ENCODE data around the gene UPF3A. TPM values are rescaled to one million over a fixed set of nuclear protein-coding genes. Genes with fewer than 3 reads are reported as not detected.
A peak's percentile ranks its signal among the peaks of the same experiment; 100 is the strongest.

The UPF3A gene
- total RNA-seq (2022) (86.2 and 88.3 TPM in 2 replicates), Bru-seq, nascent RNA (percentile 90 among the genes with signal in this experiment), BruChase-seq, experiment 1, labeled RNA remaining after a 2-hour chase (percentile 93 among the genes with signal in this experiment), BruChase-seq, experiment 2, labeled RNA remaining after a 6-hour chase (percentile 94 among the genes with signal in this experiment)
- long read RNA-seq, transcript UPF3A-202 (10 exons, 2,387 nt): major isoform, 17 of 128 reads
- long read RNA-seq, partial matches to known transcripts: 53 of 128 reads
- long read RNA-seq, other reads (novel, unspliced or antisense): 52 of 128 reads

DNA sequence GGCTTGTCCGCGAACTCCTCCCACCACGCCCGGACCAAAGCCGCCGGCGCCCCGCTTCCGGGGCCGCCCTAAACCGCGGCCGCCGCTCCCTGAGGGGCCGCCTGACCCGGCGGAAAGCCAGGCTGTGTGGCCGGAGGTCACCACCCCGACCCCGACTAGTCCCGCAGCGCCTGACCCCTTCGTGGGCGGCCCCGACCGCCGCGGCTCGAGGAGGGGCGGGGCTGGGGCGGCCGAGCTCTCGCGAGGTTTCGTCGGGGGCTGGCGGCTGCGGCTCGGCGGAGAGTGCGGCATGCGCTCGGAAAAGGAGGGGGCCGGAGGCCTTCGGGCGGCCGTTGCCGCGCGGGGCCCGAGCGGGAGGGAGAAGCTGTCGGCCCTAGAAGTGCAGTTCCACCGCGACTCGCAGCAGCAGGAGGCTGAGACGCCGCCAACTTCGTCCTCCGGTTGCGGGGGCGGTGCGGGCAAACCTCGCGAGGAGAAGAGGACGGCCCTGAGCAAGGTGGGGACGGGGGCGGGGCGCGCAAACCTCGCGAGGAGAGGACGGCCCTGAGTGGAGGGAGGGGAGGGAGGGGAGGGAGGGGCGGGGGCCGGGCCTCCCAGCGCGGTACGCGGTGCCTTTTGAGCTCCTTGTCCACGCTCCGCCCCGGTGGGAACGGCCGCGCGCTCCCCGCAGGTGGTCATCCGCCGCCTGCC lies at the start of gene UPF3A:
Gene UPF3A (plus strand): TSS at position 251 of the 690 bp plus-strand sequence. CDS start 39 bp downstream, at position 290.
- Mint-ChIP-seq H3K4me3 (ENCODE audit: unreplicated experiment) (peak within 1 kb of the TSS; percentile 95), H3K9me3 (ENCODE audit: unreplicated experiment) (no peaks in the 10 kb centered on the region), H3K27ac (ENCODE audit: unreplicated experiment) (peak within 1 kb of the TSS; percentile 97), H3K36me3 (ENCODE audit: insufficient read depth, unreplicated experiment) (peaks cover 59% of the 10 kb centered on the region), H3K4me1 (ENCODE audit: low read depth, unreplicated experiment) (peaks cover 22% of the 10 kb centered on the region), H3K27me3 (ENCODE audit: insufficient read depth, unreplicated experiment) (no peaks in the 10 kb centered on the region)
- Histone ChIP-seq H3K36me3 (ENCODE audit: control insufficient read depth, insufficient read depth, low read length) (no peaks in the 10 kb centered on the region), H3K4me1 (peaks cover 14% of the 10 kb centered on the region), H3K9me3 (no peaks in the 10 kb centered on the region), H3K4me3 (ENCODE audit: low read depth, low read length) (peak within 1 kb of the TSS; percentile 98), H3K27me3 (replicated peaks; ENCODE audit: control insufficient read depth, insufficient read depth, low read length) (no peaks in the 10 kb centered on the region)
- peak; percentile 95 to 98 for DNase-seq
- ChIA-PET CTCF (interaction anchor here (1.0 kb wide), 1 partner anchor 60 kb away, joined by 4 read pairs; no protein-coding TSS in a partner anchor), POLR2A (interaction anchor here (0.6 to 0.7 kb wide), 4 partner anchors 37 to 168 kb away, joined by 3 to 4 read pairs (median 4); no protein-coding TSS in a partner anchor)
- no TSS peak for BruUV-seq (replicated peaks)
- TF ChIP-seq, protein P1, sequence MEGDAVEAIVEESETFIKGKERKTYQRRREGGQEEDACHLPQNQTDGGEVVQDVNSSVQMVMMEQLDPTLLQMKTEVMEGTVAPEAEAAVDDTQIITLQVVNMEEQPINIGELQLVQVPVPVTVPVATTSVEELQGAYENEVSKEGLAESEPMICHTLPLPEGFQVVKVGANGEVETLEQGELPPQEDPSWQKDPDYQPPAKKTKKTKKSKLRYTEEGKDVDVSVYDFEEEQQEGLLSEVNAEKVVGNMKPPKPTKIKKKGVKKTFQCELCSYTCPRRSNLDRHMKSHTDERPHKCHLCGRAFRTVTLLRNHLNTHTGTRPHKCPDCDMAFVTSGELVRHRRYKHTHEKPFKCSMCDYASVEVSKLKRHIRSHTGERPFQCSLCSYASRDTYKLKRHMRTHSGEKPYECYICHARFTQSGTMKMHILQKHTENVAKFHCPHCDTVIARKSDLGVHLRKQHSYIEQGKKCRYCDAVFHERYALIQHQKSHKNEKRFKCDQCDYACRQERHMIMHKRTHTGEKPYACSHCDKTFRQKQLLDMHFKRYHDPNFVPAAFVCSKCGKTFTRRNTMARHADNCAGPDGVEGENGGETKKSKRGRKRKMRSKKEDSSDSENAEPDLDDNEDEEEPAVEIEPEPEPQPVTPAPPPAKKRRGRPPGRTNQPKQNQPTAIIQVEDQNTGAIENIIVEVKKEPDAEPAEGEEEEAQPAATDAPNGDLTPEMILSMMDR (IDR thresholded peaks at IDR 0.05; ENCODE audit: insufficient read depth in 1 of 2, low read depth in 1 of 2, low read length in 1 of 2, severe bottlenecking in 1 of 2, unreplicated experiment in 1 of 2): no peak
- intact Hi-C loops (cut with micrococcal nuclease; ENCODE audit: unreplicated experiment): loop anchor here (2.0 kb wide), 1 partner anchor 33 kb away; the partner anchor contains the start of gene CHAMP1

DNA sequence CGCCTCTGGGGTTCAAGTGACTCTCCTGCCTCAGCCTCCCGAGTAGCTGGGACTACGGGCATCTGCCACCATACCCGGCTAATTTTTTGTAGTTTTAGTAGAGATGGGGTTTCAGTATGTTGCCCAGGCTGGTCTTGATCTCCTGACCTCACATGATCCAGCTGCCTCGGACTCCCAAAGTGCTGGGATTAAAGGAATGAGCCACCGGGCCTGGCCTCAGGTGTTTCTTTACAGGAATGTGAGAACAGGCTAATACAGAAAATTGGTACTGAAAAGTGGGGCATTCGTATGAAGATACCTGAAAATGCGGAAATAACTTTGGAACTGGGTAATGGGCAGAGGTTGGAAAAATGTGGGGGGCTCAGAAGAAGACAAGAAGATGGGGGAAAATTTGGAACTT lies 49.5 kb upstream of the UPF3A start:
- intact Hi-C loops (cut with micrococcal nuclease; ENCODE audit: unreplicated experiment): no loop called here
- TF ChIP-seq, protein P1 (IDR thresholded peaks at IDR 0.05; ENCODE audit: insufficient read depth in 1 of 2, low read depth in 1 of 2, low read length in 1 of 2, severe bottlenecking in 1 of 2, unreplicated experiment in 1 of 2): no peak
- CTCF ChIA-PET: no interaction called here
- BruUV-seq (replicated peaks): no TSS peak
- Mint-ChIP-seq H3K9me3 (ENCODE audit: unreplicated experiment) (no peaks in the 10 kb centered on the region), H3K27me3 (ENCODE audit: insufficient read depth, unreplicated experiment) (no peaks in the 10 kb centered on the region), H3K27ac (ENCODE audit: unreplicated experiment) (no peak overlapping the region), H3K36me3 (ENCODE audit: insufficient read depth, unreplicated experiment) (no peaks in the 10 kb centered on the region), H3K4me3 (ENCODE audit: unreplicated experiment) (no peak overlapping the region), H3K4me1 (ENCODE audit: low read depth, unreplicated experiment) (peaks cover 14% of the 10 kb centered on the region)
- Histone ChIP-seq H3K9me3 (no peaks in the 10 kb centered on the region), H3K36me3 (ENCODE audit: control insufficient read depth, insufficient read depth, low read length) (no peaks in the 10 kb centered on the region), H3K27me3 (replicated peaks; ENCODE audit: control insufficient read depth, insufficient read depth, low read length) (no peaks in the 10 kb centered on the region), H3K4me3 (ENCODE audit: low read depth, low read length) (no peak overlapping the region), H3K4me1 (no peaks in the 10 kb centered on the region)
- POLR2A ChIA-PET: no interaction called here
- DNase-seq: no peak

GRCh38 chr13:114234266-114234644 lies 47.1 kb upstream of the UPF3A start:
- ChIA-PET CTCF (no interaction called here), POLR2A (no interaction called here)
- peak overlapping the region; percentile 96 for H3K4me3 ChIP-seq (ENCODE audit: low read depth, low read length)

More at GRCh38 chr13:114234266-114234644, 47.1 kb upstream of the UPF3A start:
- Histone ChIP-seq H3K27me3 (replicated peaks; ENCODE audit: control insufficient read depth, insufficient read depth, low read length) (no peaks in the 10 kb centered on the region), H3K36me3 (ENCODE audit: control insufficient read depth, insufficient read depth, low read length) (peaks cover 1% of the 10 kb centered on the region; the same call in 1 of the 2 replicates), H3K4me1 (no peaks in the 10 kb centered on the region), H3K9me3 (no peaks in the 10 kb centered on the region)
- H3K27ac Mint-ChIP-seq (ENCODE audit: unreplicated experiment): peak overlapping the region; percentile 68
- no peaks in the 10 kb centered on the region for H3K27me3 Mint-ChIP-seq (ENCODE audit: insufficient read depth, unreplicated experiment)
- peak overlapping the region; percentile 80 for H3K4me3 Mint-ChIP-seq (ENCODE audit: unreplicated experiment)
- TF ChIP-seq, protein P1 (IDR thresholded peaks at IDR 0.05; ENCODE audit: insufficient read depth in 1 of 2, low read depth in 1 of 2, low read length in 1 of 2, severe bottlenecking in 1 of 2, unreplicated experiment in 1 of 2): no peak
- no peaks in the 10 kb centered on the region for H3K9me3 Mint-ChIP-seq (ENCODE audit: unreplicated experiment)
- H3K4me1 Mint-ChIP-seq (ENCODE audit: low read depth, unreplicated experiment): peaks cover 14% of the 10 kb centered on the region
- BruUV-seq (replicated peaks): no TSS peak
- no peak for DNase-seq
- H3K36me3 Mint-ChIP-seq (ENCODE audit: insufficient read depth, unreplicated experiment): peaks cover 16% of the 10 kb centered on the region
- intact Hi-C loops (cut with micrococcal nuclease; ENCODE audit: unreplicated experiment): no loop called here
